HepG2 (cell line): Measurements from ENCODE around the gene RMI1. TPM values are rescaled to one million over a fixed set of nuclear protein-coding genes. Genes with fewer than 3 reads are reported as not detected.
A peak's percentile ranks its signal among the peaks of the same experiment; 100 is the strongest.

Source experiments
- ARID4A ChIP-seq: sonication (generic); formaldehyde crosslinking; IDR thresholded peaks from 2 replicates; pipeline ENCODE4 v1.5.0; 2020; ENCODE audit warnings: mild to moderate bottlenecking, missing genetic modification reagents, borderline replicate concordance
- ARNT2 ChIP-seq: sonication (generic); formaldehyde crosslinking; IDR thresholded peaks from 2 replicates; pipeline ENCODE4 v1.8.0; 2022; ENCODE audit warnings: mild to moderate bottlenecking, low read depth, missing genetic modification reagents, moderate library complexity
- CAMTA2 ChIP-seq: sonication (generic); formaldehyde crosslinking; IDR thresholded peaks from 2 replicates; pipeline ENCODE4 v1.4.0; 2020; ENCODE audit warnings: mild to moderate bottlenecking, missing genetic modification reagents, borderline replicate concordance
- CTCF ChIP-seq: sonication (generic); formaldehyde crosslinking; IDR thresholded peaks from 2 replicates; pipeline ENCODE4 v1.5.0; 2020; ENCODE audit warnings: mild to moderate bottlenecking, missing genetic modification reagents, moderate library complexity
- DR1 ChIP-seq: sonication (generic); formaldehyde crosslinking; IDR thresholded peaks from 2 replicates; pipeline ENCODE4 v1.8.0; 2021; ENCODE audit warnings: mild to moderate bottlenecking, missing genetic modification reagents, inconsistent platforms
- EP300 ChIP-seq, 3 experiments: sonication (generic) in 1 of 3; formaldehyde crosslinking in 1 of 3; IDR thresholded peaks; 2 replicates each; pipeline versions ENCODE4 v1.5.1 to v1.6.1; 2011 to 2020; ENCODE audit warnings: low read depth in 2 of 3, low read length in 2 of 3, borderline replicate concordance in 1 of 3, improper control_type of control experiment in 1 of 3, mild to moderate bottlenecking in 1 of 3, missing genetic modification reagents in 1 of 3, moderate library complexity in 1 of 3
- GABPB1 ChIP-seq: IDR thresholded peaks from 2 replicates; pipeline ENCODE4 v1.6.1; 2016; ENCODE audit warnings: mild to moderate bottlenecking, missing genetic modification reagents, moderate library complexity, missing compliant biosample characterization
- HES4 ChIP-seq: sonication (generic); formaldehyde crosslinking; IDR thresholded peaks from 2 replicates; pipeline ENCODE4 v1.9.0; 2021; ENCODE audit warnings: mild to moderate bottlenecking, missing genetic modification reagents, borderline replicate concordance
- IRF1 ChIP-seq: sonication (generic); formaldehyde crosslinking; IDR thresholded peaks from 2 replicates; pipeline ENCODE4 v1.4.0; 2020; ENCODE audit warnings: low read depth, mild to moderate bottlenecking, missing genetic modification reagents
- MBD4 ChIP-seq: IDR thresholded peaks from 2 replicates; pipeline ENCODE4 v1.6.1; 2012; ENCODE audit warnings: low read length, inconsistent platforms, borderline replicate concordance
- PITX1 ChIP-seq: sonication (generic); formaldehyde crosslinking; IDR thresholded peaks from 2 replicates; pipeline ENCODE4 v1.5.1; 2020; ENCODE audit warnings: mild to moderate bottlenecking, missing genetic modification reagents
- RCOR2 ChIP-seq: IDR thresholded peaks from 2 replicates; pipeline ENCODE4 v1.6.1; 2016; ENCODE audit warnings: missing biosample characterization, missing genetic modification reagents
- SIN3B ChIP-seq: fragments of 150-350 bp; IDR thresholded peaks from 2 replicates; pipeline ENCODE4 v1.6.1; 2014; ENCODE audit warnings: low read length
- SNAPC4 ChIP-seq: sonication (generic); formaldehyde crosslinking; IDR thresholded peaks from 2 replicates; pipeline ENCODE4 v1.4.0; 2020; ENCODE audit warnings: mild to moderate bottlenecking, missing genetic modification reagents
- ZNF501 ChIP-seq: sonication (generic); formaldehyde crosslinking; IDR thresholded peaks from 2 replicates; pipeline ENCODE4 v1.5.1; 2020; ENCODE audit warnings: mild to moderate bottlenecking, moderate library complexity, missing genetic modification reagents
- polyA plus RNA-seq, 8 experiments: library from polyadenylated mRNA; depleted of rRNA in 3 of 8; stranded (reverse) in 7 of 8; unstranded in 1 of 8; fragments of >200 nt; fragmentation: Illumina TruSeq in 4 of 8; extraction: Trizol in 4 of 8; gene quantifications; 2 replicates each; pipeline versions ENCODE4 v1.2.1 to v1.2.3, GENCODE V29; 2011 to 2016; ENCODE audit warnings: low read depth in 4 of 8, missing spikeins in 1 of 8, mixed read lengths in 1 of 8; ENCODE audit not compliant: insufficient read depth in 1 of 8
- total RNA-seq, 5 experiments: library from RNA; depleted of rRNA; stranded (reverse); fragments of >200 nt; fragmentation: Illumina TruSeq; extraction: Trizol; gene quantifications; 2 replicates each; pipeline ENCODE4 v1.2.3, GENCODE V29; 2016; ENCODE audit warnings: low read depth in 1 of 5

Gene RMI1
- total and polyA plus RNA-seq, 2 of the 13 experiments (the other 11 are each of a cell fraction or from before 2014, with no cell fraction given) = 0.54 to 3.7 TPM

- TF ChIP-seq ARID4A (CRISPR knock-in tag) (peak; percentile 78), ARNT2 (peak; percentile 90), RCOR2 (CRISPR knock-in tag) (peak; percentile 29; the same call in 1 of the 2 replicates), CTCF (CRISPR knock-in tag) (peak; percentile 59), MBD4 (no peak), DR1 (CRISPR knock-in tag) (peak; percentile 52), PITX1 (CRISPR knock-in tag) (peak; percentile 39; the same call in 1 of the 2 replicates), SNAPC4 (peak; percentile 37), SIN3B (0 out of 2 replicates have a peak, but pooled peaks have one; percentile 54), ZNF501 (CRISPR knock-in tag) (peak; percentile 67; the same call in 1 of the 2 replicates), CAMTA2 (0 out of 2 replicates have a peak, but pooled peaks have one; percentile 42), HES4 (CRISPR knock-in tag) (no peak), EP300 (IDR thresholded peaks at IDR 0.05; ENCODE audit: low read depth in 2 of 2, low read length in 2 of 2) (peak in 1 of 2 experiments; percentile 41; a peak in 2 of 4 replicates), EP300 (CRISPR knock-in tag; IDR thresholded peaks at IDR 0.05; ENCODE audit: borderline replicate concordance) (peak; percentile 61), GABPB1 (CRISPR knock-in tag) (peak; percentile 56; the same call in 1 of the 2 replicates), IRF1 (CRISPR knock-in tag) (no peak)
Measured at GRCh38 chr9:83980395-83981125, at the start of gene RMI1 (continued).
